OCI-LY3 (cell line): ENCODE data around the gene DNAJC18.

Experiments used
- CTCF ChIP-seq: fragments of 200-600, 300-600 bp; sonication (generic); IDR thresholded peaks from 2 replicates; pipeline ENCODE4 v1.5.1; 2014; ENCODE audit warnings: antibody characterized with exemption, low read length, low read depth
- EZH2phosphoT487 ChIP-seq: fragments of 200-600 bp; shearing (Covaris generic); IDR thresholded peaks from 2 replicates; pipeline ENCODE4 v1.6.1; 2018; ENCODE audit warnings: antibody characterized with exemption, mixed run types, low read depth

GRCh38 chr5:139381837-139382761 lies 57.2 kb downstream of the DNAJC18 start:
- no peak for TF ChIP-seq CTCF
- TF ChIP-seq EZH2phosphoT487, result no peak
